ENCODE measurements around the gene CD300LB.
"Not testable (repeated sequence)": the region's sequence is repeated elsewhere in the genome, so short reads cannot be mapped to it uniquely, and the experiment has no call there.

The CD300LB gene

GRCh38 chr17:74524653-74525464, 6.4 kb downstream of the CD300LB start:
- no peak for DNase-seq

DNA sequence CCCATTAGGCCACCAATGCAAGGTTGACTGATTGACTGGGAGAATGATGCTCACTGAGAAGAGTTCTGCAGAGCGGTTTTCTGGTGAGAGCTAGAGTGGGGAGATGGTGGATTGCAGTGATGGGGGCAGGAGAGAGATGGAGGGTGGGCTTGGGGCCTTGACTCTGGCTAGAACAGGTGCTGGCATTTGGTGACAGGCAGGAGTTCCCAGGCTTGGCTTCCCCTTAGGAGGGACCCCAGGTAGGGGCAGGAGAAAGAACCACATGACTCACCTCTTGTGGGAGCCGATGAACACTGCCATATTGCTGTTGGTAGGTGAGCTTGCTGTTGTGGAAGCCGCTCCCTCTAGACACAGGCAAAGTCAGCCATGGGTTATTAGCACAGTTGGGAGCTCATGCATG, 8.0 kb downstream of the CD300LB start:
- no peak for DNase-seq

GRCh38 chr17:74522381-74523105, 8.7 kb downstream of the CD300LB start:
- no peak for DNase-seq

DNA sequence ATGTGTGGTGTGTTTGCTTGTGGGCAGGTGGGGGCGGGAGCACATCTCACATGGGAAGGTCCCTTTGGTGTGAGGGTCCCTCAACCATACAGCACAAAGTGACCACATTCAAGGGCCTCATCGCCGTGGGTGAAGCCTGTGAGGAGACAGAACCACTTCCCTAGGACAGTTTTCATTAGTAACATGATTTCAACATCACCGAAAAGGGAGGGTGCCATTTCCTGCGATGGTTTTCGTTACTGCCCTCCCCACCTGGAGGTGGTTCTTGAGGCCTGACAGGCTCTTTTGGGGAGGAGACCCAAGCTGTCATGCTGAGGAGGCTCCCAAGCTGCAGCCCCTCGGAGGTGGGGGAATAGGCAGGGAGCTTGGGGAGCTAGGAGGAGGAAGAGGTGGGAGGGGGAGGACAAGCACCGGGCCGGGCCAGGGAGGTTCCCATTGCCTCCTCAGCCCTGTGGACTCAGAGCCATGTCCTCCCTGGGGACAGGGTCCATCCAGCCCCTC, 9.5 kb downstream of the CD300LB start:
- DNase-seq: peak; percentile 11

- DNase-seq: no peak
Measured at GRCh38 chr17:74520790-74521480, 10.3 kb downstream of the CD300LB start.

DNA sequence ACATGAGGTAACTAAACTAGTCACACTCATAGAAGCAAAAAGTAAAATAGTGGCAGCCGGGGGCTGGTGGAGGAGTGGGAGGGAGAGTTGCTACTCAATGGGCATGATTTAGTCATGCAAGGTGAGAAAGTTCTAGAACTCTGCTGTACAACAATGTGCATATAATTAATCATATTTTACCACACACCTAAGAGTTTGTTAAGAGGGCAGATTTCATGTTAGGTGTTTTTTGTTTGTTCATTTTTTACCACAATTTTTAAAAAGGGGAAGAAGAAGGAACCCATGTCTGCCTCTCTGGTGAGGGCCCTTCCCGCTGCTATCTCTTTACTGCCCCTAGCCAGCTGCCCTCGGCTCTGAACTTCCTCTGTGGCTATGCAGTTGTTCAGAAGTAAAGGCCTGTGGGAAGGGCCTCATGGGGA, 11.2 kb downstream of the CD300LB start:
- DNase-seq: no peak

GRCh38 chr17:74518413-74518981, 12.8 kb downstream of the CD300LB start:
- not testable (repeated sequence) for DNase-seq

DNA sequence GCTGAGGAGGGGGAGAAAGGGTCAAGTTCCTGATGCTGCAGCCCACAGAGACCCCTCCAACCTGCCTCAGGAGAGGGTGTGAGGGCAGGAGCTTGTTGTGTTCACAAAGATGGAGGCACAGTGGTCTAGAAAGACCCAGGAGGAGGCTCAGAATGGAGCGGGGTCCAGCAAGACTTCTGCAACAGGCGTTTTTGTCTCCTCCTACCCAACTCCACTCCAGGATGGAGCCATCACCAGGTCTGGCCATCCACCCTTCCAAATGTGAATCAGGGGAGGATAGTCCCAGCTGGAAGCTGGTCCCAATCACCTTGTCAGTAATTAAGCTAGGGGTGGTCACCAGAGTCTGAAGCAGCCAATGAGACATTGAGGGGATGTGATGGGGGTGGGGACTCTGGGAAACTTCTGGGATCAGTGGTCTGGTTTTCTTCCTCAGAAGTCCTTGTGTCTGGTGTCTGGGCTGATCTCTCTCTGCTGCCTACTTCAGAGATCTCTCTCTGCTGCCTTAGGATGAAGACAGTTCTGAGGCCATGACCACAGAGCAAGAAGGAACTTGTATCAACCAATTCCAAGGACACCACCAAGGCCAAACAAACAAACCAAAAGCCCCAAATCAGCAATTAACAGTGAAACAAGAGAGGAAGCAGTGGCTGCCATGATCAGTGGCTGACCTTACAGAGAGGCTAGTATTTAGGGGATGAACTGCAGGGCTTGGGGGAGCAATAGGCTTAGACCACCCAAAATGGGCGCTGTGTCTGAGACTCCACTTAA, 14.5 kb downstream of the CD300LB start:
- DNase-seq: no peak

DNA sequence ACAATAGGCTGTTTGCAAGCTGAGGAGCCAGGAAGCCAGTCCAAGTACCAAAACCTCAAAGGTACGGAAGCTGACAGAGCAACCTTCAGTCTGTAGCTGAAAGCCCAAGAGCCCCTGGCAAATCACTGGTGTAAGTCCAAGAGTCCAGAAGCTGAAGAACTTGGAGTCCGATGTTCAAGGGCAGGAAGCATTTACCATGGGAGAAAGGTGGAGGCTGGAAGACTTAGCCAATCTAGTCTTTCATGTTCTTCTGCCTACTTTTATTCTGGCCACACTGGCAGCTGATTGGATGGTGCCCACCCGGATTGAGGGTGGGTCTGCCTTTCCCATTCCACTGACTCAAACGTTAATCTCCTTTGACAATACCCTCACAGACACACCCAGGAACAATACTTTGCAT, 15.3 kb downstream of the CD300LB start:
- DNase-seq: no peak

GRCh38 chr17:74514632-74515334, 16.5 kb downstream of the CD300LB start:
- no peak for DNase-seq

DNA sequence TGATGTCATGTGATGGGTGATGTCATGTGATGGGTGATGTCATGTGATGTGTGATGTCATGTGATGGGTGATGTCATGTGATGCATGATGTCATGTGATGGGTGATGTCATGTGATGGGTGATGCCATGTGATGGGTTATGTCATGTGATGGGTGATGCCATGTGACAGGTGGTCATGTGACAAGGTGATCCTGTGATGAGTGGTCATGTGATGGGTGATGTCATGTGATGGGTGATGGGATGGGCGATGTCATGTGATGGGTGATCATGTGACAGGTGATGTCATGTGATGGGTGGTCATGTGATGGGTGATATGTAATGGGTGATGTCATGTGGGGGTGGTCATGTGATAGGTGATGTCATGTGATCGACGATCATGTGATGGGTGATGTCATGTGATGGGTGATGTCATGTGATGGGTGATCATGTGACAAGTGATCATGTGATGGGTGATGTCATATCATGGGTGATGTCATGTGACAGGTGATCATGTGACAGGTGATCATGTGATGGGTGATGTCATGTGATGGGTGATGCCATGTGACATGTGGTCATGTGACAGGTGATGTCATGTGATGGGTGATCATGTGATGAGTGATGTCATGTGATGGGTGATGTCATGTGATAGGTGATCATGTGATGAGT, 17.2 kb downstream of the CD300LB start:
- peak; percentile 54 for DNase-seq

DNA sequence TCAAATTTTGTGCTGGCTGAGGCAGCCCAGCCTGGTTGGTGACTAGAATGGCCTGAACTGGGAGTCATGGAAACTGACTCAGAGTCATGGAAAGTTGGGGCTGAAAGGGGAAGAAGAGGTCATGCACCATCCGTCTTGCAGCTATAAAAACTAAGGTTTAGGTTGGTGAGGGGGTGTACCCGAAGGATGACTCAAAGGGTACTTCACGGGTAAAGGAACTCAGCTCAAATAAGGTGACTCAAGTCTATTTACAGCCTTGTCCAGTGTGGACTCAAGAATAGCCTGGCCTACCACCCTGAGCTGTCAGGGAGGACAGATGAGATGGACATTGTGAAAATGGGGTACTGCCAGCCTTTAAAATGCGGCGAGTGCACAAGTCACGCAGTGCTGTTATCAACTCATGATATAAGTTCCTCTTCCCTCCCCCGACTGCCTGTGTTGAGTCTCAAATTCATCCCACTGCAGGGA, 18.6 kb downstream of the CD300LB start:
- no peak for DNase-seq

DNA sequence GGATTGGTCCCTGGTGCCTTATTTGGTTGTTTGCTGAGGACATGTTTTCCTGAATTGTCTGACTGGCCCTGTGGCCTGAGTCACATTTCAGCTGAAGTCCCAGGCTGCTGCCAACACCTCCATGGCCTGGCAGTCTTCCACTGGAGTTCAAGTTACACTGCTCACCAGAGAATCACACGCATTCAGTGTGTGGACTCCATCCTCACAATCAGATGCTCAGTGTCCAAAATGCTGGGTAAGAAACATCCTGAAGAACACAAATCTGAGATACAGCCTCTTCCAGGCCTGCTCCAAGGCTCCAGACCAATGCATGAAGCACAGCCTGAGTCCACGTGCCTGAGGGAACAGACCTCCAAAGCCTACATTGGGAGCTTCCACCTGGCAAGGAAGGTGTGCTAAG, 19.2 kb downstream of the CD300LB start:
- DNase-seq: no peak

DNA sequence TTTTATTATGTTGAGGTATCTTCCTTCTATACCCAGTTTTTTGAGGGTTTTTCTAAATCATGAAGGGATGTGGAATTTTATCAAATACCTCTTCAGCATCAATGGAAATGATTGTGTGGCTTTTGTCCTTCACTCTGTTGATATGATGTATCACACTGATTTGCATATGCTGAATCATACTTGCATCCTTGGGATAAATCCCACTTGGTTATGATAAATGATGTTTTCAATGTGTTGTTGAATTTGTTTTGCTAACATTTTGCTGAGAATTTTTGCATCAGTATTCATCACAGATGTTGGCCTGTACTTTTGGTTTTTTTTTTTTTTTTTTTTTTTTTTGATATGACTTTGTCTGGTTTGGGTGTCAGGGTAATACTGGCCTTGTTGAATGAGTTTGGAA, 23.1 kb downstream of the CD300LB start:
- DNase-seq: no peak

DNA sequence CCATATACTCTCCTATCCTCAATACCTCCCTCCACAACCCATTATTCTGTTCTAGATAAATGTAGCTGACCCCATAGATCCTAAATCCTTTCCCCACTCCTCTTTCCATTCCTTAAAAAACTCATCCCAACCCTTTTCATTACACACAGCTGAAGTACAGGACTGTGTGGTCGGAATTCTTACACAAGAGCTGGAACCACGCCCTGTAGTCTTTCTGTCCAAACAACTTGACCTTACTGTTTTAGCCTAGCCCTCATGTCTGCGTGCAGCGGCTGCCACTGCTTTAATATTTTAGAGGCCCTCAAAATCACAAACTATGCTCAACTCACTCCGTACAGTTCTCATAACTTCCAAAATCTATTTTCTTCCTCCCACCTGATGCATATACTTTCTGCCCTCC, 27.3 kb downstream of the CD300LB start:
- not testable (repeated sequence) for DNase-seq

- DNase-seq: no peak
Measured at GRCh38 chr17:74502861-74503260, 28.4 kb downstream of the CD300LB start.

GRCh38 chr17:74499992-74500391, 31.3 kb downstream of the CD300LB start:
- no peak for DNase-seq

GRCh38 chr17:74497471-74497870, 33.8 kb downstream of the CD300LB start:
- no peak for DNase-seq

DNA sequence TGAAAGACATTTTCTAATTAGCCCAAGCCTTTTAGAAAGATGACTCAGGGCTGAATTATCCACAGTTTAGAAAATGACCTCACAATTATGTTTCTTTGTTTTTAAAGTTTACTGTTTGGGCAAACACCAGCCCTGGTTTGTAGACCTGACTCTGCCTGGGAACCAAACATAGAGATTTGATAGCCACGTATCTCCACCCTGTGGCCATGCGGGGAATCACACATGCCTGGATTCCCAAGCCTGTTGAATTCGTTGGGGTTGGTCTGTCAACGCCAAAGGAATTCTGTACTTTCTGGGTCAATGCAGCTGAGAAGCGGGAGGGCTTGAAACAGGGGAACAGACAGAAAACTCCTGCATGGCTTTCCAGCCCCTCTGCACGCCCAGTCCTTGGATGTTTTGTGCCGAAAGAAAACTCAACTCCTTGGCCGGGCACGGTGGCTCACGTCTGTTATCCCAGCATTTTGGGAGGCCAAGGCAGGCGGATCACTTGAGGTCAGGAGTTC, 37.9 kb downstream of the CD300LB start:
- peak; percentile 66 for DNase-seq

- no peak for DNase-seq
Measured at GRCh38 chr17:74491626-74492025, 39.6 kb downstream of the CD300LB start.

- DNase-seq: no peak
Measured at GRCh38 chr17:74490716-74491115, 40.6 kb downstream of the CD300LB start.
